GM18499 (cell line): ENCODE data around the gene CBY3.
"Not testable (repeated sequence)": the region's sequence is repeated elsewhere in the genome, so short reads cannot be mapped to it uniquely, and the experiment has no call there.

Experiments
- ATAC-seq: cut with Tn5 transposase; IDR thresholded peaks from one replicate; pipeline ENCODE4 v1.9.1; 2021; ENCODE audit warnings: moderate number of reproducible peaks; ENCODE audit not compliant: insufficient read depth, unreplicated experiment

CBY3 gene

DNA sequence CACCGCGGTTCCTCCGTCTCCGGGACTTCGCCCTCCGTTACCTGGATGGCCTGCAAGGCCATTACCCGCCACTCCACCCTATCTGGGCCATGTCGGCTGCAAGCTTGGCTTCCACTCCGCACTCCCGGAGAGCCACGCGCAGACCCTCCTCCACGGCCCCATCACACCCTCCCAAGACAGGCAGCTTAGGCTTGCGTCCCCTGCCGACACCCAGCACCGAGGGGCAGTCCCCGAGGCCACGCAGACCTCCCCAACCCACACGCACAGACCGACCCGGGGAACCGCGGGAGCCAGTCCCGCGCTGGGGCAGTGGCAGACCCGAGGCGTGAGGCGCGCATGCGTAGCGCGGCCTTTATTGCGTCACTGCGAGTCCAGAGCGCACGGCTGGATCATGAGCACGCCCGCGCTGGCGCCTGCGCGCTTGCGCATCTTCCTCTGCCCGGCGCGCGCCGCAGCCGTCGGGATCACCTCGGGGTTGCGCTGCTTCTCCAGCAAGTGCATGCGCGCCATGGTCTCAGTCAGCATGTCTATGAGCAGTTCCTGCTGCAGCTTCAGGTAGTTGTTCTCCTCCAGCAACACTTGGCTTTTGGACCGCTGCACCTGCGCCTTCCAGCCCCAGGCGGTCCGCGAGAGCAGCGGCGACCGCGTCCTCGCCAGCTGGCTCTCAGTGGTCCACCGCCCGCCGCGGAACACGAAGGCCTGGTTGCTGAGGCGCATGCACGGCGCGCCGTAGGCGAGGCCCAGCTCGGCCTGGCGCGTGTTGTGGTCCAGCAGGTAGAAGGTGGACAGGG is 2.4 kb downstream of the CBY3 start:
- ATAC-seq: peak; percentile 37

DNA sequence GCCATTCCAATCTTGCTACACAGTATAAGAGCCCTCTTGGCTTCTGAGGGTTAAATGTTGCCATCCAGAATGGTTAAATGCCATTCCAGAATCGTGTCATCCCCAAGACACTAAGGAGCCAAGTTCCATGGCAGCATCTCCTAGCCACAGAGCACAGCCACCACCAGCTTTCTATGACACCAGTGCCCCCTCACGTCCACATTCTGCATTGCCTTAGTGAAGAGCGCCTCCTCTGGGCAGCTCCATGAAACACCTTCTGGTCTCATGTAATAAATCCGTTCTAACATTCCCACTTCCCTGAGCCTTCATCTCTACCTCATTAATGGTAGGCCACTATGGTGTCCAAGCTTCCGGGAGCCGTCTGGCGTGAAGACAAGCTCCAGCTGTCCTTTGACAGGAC is 12.4 kb downstream of the CBY3 start:
- no peak for ATAC-seq

DNA sequence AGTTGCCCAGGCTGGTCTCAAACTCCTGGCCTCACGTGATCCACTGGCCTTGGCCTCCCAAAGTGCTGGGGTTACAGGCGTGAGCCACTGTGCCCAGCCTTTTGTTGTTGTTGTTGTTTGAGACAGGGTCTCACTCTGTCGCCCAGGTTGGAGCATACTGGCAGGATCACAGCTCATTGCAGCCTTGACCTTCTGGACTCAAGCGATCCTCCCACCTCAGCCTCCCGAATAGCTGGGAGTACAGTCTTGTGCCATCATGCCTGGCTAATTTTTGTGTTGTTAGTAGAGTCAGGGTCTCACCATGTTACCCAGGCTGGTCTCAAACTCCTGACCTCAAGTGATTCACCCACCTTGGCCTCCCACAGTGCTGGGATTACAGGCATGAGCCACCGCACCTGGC is 19.2 kb downstream of the CBY3 start:
- not testable (repeated sequence) for ATAC-seq

DNA sequence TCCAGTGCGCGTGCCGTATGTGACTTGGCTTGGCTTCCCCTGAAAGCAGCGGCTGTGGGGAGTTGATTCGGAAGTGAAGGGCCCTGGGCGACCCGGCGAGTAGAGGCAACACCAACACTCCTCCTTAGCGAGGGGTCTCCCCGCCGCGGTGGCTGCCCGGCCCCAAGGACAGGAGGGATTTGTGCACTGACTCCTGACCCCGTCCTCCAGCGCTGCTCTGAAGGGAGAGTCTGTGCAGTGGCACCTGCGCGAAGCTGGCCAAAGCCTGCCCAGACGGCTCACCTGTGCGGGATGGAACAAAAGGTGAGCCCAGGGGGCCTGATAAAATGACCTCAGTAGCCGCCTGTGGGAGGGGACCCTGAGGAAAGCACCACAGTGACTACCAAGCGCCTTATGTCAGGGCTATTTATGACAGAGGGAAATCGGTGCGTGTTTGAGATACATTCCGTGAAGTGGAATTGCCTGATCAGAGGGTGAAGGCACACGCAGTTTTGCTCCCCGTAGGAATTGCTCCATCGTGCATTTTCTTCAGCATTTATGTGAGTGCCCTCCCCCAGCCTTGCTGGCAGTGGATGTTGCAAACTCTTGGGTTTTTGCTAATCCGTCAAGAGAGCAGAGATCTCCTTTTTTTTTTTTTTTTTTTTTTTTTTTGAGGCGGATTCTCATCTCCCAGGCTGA is 22.5 kb downstream of the CBY3 start:
- not testable (repeated sequence) for ATAC-seq

DNA sequence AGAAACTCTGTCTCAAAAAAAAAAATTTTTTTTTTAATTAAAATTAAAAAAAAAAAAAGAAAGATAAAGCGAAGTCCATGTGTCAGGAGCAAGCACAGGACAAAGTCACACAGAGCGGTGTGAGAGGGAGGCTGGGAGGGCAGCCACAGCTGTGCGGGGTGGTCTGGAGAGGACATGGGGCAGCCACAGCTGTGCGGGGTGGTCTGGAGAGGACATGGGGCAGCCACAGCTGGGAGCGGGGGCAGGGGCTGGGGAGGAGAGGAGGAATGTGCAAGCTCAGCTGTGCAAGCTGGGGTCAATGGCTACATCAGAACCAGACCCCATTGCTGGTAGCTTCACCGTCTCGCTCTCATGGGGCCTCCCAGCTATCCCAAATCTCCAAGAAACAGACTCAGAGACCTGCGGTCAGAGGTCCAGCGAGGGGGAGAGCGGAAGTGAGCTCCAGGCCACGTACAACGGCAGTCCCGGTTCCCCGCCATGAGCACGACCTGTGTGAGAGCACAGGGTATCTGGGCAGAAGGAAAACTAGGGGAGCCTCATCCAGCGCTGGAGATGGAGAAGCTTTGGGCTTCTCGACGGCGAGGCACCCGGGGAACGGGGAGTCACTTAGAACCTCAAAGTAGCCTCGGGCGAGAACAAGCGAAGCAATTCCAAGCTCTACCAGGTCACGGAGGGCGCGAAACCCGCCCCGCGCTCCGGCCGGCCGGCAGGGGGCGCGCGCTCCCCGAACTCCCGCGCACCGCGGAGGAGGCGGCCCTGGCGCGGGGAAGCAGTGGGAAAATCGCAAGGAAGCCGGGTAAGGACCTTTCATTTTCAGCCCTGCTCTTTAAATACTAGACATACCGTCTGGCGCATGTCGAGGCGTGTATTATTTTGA is 23.3 kb downstream of the CBY3 start:
- ATAC-seq: not testable (repeated sequence)

DNA sequence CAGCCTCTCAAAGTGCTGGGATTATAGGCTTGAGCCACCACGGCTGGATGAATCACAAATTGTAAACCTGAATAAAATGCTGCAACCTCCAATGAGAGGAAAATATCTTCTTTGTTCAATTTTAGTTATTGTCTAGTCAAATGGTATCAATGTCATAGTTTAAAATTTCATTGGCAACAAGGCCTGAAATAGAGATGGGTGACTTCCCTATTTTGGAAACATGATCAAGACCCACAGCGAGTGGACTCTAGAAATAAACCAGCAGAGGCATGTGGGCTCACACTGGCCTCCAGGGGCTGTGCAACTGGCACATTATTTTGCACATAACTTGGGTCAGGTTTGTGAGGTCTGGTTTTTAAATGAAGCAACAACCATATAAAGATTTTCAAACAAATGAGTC is 27.7 kb downstream of the CBY3 start:
- not testable (repeated sequence) for ATAC-seq

DNA sequence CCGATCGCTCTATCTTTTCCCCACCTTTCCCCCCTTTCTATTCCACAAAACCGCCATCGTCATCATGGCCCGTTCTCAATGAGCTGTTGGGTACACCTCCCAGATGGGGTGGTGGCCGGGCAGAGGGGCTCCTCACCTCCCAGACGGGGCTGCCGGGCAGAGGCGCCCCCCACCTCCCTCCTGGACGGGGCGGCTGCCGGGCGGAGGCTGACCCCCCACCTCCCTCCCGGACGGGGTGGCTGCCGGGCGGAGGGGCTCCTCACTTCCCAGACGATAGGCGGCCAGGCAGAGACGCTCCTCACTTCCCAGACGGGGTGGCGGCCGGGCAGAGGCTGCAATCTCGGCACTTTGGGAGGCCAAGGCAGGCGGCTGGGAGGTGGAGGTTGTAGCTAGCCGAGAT is 30.6 kb downstream of the CBY3 start:
- ATAC-seq: not testable (repeated sequence)

DNA sequence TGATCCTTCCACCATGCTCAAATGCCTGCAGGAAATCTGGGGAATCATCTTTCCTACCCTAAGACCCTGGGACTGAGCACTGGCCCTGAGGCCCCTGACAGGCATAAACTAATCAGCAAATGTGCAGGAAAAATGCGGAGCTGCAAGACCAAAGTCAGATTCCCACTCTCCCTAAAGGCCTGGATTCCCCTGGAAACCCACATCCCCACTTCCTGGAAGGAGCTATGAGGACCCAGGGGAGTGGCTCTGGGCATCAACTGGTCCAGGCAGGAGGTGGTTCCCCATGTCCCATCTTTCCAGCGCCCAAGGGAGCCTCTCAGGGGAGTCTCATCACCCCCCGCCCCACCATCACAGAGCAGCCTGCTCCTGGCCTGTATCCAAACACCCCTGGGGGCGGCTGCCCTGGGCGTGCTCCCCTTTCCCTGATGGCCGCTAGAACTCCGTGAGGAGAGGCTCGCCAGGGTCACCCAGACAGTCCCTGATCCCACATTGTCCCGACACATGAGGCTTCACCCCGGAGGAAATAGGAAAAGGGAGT is 31.6 kb downstream of the CBY3 start:
- not testable (repeated sequence) for ATAC-seq

DNA sequence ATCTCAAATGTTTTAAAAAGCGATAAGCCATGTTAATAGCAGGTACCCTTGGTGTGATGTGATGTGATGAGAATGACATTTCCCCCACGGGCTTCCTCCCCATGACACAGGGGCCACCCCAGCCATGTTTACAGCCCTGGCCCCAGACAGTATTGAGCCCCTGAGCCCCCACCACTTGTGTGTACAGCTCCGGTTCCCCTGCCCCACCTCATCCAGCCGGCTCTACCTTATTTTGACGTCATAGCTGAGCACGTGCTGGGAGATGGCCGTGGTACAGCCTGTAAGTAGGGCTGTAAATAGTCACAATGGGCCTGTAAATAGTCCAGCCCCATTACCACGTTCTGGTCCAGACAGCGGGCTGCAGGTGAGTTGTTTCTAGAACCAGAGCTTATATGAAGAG is 32.4 kb downstream of the CBY3 start:
- ATAC-seq: no peak

DNA sequence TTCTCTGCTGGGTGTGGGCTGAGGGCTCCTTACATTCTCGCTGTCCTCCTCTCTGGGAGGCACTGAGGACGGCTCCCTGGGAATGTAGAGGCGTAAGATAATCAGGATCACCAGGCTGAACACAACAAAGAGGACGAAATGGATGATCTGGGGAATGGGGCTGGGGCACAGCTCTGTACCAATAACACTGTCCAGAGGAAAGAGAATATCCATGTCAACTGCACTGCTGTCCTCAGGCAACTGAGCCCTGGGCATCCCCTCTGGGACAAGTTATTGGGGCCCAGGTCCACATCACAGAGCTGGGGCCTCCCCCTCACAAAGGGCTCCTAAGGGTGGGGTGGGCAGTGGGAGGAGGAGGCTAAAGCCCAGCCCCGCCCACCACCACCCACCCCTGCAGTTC is 36.1 kb downstream of the CBY3 start:
- not testable (repeated sequence) for ATAC-seq

DNA sequence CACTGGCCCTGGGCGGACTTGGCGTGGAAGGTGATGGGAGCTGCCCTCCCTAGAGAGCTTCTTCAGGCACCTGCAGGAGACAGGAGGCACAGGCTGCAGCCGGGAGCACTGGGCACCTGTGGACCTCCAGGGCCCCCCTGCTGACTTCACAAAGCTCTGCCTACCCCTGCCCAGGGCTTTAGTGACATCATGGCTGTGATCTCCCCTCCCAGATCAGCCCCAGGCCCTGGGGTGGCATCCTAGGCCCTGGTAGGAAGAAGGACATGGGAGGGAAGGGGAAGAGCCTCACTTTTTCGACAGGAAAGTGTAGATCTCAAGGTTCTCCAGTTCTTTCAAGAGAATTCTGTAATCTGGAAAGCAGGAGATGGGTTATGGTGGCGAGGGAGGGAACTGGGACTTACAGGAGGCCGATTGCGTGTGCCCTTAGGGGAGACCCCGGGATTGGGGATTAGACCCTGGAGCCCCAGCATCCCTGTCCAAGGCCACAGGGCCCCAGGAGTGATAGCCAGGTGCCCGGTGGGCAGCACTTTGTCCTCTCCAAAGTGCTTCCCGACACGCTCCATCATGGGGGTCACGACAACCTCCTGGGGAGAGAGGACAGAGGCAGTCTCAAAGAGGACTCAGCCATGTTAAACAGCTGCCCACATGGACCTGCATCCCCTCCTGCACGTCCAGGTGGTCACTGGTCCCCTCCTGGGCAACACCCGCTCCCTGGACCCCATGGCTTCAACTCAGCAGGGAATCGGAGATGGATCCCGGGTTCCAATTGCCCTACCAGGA is 37.5 kb downstream of the CBY3 start:
- not testable (repeated sequence) for ATAC-seq

DNA sequence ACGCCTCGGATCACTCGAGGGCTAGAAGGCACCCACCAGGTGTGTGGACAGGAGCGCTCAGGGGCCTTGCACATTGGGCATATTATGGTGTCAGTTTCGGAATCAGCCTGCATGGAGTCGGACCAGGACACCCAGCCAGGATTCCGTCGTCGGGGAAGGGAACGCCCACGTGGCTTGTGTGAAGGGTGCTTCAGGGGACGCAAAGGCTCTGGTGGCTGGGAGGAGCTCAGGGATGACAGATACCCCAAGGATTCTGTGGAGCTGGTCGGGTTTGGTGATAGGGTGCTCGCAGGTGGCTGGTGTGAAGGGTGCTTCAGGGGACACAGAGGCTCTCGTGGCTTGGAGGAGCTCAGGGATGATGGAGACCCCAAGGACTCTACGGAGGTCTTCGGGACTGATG is 38.2 kb downstream of the CBY3 start:
- ATAC-seq: not testable (repeated sequence)

DNA sequence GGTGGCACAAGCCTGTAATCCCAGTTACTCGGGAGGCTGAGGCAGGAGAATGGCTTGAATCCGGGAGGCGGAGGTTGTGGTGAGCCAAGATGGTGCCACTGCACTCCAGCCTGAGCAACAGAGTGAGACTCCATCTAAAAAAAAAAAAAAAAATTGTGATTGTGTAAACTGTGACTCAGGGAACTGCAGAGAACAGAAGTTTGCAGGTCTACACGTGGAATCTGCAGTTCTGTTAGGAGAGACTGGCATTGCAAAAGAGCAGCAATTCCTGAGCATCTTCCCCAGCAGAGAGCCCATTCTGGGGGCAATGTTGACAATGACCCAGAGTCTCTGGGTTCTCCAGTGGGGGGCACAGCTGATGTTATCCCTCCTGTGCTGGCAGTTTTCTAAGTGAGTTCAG is 39.1 kb downstream of the CBY3 start:
- not testable (repeated sequence) for ATAC-seq

DNA sequence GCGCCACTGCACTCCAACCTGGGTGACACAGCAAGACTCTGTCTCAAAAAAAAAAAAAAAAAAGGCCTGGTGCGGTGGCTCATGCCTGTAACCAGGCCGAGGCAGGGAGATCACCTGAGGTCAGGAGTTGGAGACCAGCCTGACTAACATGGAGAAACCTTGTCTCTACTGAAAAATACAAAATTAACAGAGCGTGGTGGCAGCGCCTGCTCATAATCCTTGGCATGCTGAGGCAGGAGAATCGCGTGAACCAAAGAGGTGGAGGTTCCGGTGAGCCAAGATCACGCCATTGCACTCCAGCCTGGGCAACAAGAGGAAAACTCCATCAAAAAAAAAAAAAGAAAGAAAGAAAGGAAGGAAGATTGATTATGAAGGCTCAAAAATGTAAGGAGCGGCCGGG is 41.5 kb downstream of the CBY3 start:
- not testable (repeated sequence) for ATAC-seq

DNA sequence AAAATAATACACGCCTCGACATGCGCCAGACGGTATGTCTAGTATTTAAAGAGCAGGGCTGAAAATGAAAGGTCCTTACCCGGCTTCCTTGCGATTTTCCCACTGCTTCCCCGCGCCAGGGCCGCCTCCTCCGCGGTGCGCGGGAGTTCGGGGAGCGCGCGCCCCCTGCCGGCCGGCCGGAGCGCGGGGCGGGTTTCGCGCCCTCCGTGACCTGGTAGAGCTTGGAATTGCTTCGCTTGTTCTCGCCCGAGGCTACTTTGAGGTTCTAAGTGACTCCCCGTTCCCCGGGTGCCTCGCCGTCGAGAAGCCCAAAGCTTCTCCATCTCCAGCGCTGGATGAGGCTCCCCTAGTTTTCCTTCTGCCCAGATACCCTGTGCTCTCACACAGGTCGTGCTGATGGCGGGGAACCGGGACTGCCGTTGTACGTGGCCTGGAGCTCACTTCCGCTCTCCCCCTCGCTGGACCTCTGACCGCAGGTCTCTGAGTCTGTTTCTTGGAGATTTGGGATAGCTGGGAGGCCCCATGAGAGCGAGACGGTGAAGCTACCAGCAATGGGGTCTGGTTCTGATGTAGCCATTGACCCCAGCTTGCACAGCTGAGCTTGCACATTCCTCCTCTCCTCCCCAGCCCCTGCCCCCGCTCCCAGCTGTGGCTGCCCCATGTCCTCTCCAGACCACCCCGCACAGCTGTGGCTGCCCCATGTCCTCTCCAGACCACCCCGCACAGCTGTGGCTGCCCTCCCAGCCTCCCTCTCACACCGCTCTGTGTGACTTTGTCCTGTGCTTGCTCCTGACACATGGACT is 46.3 kb downstream of the CBY3 start:
- peak; percentile 65 for ATAC-seq

DNA sequence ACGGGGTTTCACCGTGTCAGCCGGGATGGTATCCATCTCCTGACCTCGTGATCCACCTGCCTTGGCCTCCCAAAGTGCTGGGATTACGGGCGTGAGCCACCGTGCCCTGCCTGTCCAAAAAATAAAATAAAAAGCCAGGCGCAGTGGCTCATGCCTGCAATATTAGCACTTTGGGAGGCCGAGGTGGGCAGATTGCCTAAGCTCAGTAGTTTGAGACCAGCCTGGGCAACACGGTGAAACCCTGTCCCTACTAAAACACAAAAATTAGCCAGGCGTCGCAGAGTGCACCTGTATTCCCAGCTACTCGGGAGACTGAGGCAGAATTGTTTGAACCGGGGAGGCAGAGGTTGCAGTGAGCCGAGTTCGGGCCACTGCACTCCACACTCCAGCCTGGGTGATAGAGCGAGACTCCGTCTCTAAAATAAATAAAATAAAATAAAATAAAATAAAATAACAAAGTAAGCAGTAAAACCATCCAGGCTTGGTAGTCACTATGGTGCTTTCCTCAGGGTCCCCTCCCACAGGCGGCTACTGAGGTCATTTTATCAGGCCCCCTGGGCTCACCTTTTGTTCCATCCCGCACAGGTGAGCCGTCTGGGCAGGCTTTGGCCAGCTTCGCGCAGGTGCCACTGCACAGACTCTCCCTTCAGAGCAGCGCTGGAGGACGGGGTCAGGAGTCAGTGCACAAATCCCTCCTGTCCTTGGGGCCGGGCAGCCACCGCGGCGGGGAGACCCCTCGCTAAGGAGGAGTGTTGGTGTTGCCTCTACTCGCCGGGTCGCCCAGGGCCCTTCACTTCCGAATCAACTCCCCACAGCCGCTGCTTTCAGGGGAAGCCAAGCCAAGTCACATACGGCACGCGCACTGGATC is 47.1 kb downstream of the CBY3 start:
- not testable (repeated sequence) for ATAC-seq
